HG03060 (cell line): Measurements from ENCODE around the gene ANKS4B.
"Not testable (repeated sequence)": the region's sequence is repeated elsewhere in the genome, so short reads cannot be mapped to it uniquely, and the experiment has no call there.

Source experiments
- ATAC-seq: cut with Tn5 transposase; IDR thresholded peaks from one replicate; pipeline ENCODE4 v1.9.1; 2021; ENCODE audit warnings: low read depth, moderate number of reproducible peaks; ENCODE audit not compliant: unreplicated experiment

The ANKS4B gene, protein sequence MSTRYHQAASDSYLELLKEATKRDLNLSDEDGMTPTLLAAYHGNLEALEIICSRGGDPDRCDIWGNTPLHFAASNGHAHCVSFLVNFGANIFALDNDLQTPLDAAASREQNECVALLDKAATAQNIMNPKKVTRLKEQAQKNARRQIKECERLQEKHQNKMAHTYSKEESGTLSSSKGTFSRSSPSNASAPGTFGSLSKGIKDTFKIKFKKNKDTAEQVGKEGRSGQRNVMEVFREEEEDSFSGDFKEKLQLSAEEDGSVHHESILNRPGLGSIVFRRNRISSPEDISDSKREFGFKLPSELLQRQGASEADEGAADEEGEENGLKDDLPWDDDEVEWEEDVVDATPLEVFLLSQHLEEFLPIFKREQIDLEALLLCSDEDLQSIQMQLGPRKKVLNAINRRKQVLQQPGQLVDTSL

DNA sequence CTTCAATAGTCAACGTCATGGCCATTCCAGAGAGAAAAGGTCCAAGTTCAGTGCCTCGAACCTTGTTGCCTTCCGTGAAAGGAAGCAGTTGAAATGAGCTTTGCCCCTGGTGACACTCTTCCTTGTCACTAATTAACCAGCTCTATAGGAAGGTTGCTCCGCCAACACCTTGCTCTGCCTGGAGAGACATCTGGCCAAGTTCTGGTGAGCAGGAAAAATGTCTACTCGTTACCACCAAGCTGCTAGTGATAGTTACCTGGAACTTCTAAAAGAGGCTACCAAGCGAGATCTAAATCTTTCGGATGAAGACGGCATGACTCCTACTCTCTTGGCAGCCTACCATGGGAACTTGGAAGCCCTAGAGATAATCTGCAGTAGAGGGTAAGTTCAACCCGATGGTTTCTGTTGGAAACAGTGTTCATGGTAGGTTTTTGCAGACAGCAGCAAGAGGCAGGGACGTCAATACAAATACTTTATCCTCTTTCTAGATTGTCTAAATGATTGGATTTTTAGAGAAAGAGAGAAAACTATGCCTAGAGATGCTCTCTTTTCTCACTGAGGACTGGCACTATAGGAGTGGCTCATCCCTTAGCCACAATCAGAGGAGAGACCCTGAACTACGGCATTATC, at the start of gene ANKS4B:
ANKS4B (plus strand) TSS at position 179 of the 630 bp plus-strand sequence; CDS start at position 218, 39 bp downstream.
- no peak for ATAC-seq

DNA sequence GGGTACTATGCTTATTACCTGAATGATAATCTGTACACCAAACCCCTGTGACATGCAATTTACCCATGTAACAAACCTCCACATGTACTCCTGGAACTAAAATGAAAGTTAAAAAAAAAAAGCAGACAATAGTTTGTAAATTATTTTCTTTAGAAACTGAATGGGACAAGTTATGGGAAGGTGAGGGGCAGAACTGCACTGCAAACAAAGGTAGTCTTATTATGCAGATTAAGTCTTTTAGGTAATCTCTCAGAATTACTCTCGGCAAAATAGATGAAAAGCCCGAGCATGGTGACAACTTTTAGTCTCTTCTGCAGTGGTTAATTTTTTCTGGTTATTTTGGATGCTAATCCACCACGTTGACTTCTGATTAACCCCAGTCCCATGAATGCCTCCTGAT, 49.5 kb upstream of the ANKS4B start:
- no peak for ATAC-seq

DNA sequence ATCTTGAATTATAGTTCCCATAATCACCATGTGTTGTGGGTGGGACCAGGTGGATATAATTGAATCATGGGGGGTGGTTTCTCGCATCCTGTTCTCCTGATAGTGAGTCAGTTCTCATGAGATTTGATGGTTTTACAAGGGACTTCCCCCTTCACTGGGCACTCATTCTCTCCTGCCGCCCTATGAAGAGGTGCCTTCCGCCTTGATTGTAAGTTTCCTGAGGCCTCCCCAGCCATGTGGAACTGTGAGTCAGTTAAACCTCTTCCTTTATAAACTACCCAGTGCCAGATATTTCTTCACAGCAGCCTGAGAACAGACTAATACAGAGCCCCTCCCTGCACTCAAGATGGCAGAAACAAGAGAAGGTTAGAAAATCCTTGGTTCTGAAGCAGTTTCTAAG, 48.7 kb upstream of the ANKS4B start:
- ATAC-seq, result no peak

DNA sequence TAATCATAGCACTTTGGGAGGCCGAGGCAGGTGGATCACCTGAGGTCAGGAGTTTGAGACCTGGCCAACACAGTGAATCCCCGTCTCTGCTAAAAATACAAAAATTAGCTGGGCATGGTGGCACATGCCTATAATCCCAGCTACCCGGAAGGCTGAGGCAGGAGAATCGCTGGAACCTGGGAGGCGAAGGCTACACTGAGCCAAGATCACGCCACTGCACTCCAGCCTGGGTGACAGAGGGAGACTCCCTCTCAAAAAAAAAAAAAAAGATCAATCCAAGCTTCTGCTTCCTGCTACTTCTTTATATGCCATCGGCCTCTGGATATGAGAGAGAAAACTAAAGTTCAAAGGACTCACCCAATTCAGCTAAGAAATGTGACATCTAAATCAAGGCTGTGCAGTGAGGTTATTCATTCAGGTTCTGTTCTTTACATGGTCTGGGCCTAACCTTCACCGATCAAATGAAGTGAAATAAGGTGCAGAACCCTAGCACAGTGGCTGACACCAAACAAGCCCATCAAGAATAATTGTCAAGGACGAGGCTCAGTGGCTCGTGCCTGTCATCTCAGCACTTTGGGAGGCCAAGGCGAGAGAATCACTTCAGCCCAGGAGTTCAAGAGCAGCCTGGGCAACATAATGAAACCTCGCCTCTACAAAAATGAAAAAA, 47.7 kb upstream of the ANKS4B start:
- ATAC-seq, result no peak

DNA sequence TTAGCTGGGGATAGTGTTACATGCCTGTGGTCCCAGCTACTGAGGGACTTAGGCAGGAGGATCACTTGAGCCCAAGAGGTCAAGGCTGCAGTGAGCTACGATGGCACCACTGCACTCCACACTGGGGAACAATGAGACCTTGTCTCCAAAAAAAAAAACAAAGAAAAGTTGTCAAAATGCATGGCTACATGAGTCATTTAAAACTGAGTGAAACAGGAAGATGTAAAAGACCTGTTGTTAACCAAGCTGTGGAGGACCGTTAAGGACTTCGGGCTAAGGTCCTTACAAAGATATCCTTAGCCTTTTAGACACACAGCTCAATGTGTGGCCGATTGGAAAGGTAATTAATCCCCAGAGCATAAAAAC, 47.2 kb upstream of the ANKS4B start:
- no peak for ATAC-seq

DNA sequence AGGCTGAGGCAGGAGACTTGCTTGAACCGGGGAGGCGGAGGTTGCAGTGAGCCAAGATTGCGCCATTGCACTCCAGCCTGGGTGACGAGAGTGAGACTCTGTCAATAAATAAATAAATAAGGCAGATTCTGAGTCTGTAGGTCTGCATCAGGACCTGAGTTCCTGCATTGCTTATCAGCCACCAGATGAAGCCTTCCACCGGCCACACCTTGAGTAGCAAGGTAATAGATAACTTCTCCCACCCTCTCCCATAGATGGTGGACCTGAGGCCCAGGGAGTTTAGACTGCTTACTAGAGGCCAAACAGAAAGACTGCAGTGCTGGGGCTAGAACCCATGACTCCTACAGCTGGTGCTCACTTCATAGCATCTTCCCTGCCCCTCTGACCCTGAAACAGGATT, 44.2 kb upstream of the ANKS4B start:
- ATAC-seq, result no peak

DNA sequence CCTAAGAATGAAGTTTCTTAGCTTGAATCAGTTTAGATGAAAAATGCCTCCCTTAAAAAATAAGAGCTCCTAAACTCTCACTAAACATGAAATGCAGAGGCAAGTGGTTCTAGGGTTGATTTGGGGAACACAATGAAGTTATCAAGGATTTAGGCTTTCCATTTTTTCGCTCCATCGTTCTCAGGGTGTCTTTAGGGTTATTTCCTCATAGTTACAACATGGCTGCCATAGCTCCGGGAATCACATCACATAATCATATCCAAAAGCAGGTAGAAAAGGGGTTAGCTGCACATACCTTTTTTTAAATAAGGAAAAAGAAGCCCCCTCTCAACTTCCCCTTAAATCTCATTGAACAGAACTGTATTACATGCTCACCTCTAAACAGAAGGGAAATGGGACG, 43.5 kb upstream of the ANKS4B start:
- ATAC-seq, result no peak

DNA sequence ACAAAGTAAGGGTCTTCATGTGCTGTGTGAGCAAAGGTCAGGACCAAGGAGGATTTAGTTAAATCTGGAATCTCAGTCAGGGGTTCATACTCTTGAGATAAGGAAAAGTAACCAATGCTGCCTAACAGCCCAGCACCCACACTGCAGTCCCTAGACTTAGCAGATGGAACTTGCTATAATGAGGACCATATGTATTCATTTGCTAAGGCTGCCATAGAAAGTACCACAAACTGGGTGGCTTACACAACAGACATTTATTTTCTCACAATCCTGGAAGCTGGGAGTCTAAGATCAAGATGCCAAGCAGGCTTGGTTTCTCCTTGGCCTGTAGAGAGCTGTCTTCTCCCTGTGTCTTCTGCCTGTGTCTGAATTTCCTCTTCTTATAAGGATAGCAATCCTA, 42.9 kb upstream of the ANKS4B start:
- ATAC-seq, result no peak

DNA sequence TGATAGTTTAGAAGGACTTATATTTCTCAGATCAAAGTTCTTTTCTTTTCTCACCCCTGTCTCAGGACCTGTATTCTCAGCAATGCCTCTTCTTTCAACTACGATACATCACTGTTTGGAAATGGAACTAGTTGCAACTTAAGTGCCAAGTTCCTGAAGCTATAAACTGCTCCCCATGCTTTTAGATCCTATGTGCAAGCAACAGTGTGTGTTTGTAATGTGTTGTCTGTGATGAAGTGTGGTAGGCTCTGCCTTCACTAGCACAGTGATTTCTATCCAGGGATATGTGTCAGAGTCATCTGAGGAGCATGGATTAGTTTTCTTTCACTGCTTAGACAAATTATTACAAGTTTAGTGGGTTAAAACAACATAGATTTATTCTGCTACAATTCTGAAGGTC, 40.5 kb upstream of the ANKS4B start:
- no peak for ATAC-seq

DNA sequence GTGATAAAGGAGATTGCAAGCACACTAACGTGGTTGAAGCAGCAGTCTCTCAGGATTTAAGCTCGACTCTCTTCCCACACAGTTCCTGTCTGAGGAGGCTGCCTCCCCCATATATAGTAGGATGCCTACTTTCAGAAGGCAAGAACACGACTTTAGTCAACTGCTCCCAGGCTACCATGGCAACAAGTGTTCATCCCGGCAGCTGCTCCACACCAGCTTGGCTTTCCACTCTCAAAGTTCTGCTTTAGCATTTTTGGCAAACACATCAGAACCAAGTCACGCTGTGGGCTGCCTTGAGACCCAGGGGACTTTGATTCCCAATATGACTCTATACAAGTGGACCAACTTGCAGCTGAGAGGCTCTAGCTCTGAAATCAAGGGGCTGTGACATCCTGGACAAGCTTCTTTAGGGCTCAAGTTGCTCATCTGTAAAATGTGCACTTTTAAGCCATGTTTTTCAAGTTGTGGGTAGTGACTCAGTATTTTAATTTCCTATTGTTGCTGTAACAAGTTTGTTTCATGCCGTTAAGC, 38.7 kb upstream of the ANKS4B start:
- ATAC-seq, result no peak

DNA sequence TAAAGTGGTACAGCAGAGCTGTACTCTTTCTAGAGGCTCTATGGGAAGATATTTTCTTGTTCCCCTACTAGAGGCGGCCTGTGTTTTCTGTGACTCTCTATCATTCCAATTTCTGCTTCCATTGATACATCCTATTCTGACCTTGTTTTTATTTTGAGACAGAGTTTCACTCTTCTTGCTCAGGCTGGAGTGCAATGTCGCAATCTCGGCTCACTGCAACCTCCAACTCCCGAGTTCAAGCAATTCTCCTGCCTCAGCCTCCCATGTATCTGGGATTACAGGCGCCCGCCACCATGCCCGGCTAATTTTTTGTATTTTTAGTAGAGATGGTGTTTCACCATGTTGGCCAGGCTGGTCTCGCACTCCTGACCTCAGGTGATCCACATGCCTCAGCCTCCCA, 38.2 kb upstream of the ANKS4B start:
- ATAC-seq, result not testable (repeated sequence)

DNA sequence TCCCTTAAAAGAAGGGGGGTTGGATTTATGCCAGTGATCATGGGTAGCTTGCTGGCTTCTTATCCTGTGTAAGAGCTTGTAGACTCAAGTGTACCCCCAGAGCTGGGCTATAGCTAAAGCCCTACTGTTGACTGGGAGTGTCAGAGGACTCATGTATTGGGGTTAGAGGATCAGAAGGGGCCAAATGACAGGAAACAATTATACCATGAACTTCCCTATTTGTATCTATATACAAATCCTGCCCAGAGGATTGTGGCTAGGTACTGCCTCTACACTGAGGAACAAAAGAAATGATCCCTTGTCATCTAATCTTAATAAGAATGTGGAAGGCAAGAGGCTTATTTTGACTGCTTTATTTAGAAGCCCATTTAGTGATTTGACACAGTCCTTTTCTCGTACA, 36.4 kb upstream of the ANKS4B start:
- no peak for ATAC-seq

DNA sequence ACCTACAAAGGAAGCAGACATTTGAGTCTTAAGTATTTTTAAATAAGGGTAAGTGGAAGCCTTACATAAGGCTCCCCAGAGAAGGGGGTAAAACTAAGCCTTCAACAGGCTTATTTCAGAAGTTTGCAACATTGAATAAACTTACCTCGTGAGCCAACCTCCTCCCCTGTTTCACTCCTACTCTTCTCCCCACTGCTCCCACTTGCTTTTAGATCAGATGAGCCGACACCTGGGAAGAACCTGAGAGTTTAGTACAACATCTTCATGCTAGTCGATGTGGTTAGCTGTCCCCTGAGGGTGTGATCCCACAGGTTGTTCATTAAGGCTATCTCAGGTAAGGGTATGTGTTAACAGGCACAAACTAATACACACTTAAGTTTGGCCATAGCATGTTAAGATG, 35.9 kb upstream of the ANKS4B start:
- ATAC-seq, result no peak

DNA sequence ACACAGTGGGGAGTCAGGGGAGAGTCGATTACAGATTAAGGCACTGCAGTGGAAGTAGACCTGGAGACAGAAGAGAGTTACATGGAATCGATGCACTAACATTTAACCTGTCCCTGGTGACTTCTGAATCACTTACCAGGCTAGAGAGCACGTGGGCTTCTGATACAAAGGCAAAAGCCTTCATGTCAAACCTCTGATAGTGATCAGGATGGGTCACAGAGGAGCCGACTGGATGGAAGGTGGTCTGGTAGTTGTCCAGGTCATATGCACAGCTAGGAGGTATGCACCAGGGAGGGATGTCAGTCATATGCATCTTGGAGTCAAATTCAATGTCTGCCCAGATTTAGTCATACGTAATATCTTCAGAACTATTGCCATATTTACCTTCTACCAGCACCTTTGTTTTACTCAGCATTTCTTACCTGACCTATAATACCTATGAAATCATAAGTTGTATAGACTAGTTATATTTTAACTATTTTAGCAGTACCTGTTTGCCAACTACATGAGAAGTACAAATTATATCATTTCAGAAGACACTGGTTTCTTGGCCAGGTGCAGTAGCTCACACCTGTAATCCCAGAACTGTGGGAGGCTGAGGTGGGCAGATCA, 33.8 kb upstream of the ANKS4B start:
- no peak for ATAC-seq

DNA sequence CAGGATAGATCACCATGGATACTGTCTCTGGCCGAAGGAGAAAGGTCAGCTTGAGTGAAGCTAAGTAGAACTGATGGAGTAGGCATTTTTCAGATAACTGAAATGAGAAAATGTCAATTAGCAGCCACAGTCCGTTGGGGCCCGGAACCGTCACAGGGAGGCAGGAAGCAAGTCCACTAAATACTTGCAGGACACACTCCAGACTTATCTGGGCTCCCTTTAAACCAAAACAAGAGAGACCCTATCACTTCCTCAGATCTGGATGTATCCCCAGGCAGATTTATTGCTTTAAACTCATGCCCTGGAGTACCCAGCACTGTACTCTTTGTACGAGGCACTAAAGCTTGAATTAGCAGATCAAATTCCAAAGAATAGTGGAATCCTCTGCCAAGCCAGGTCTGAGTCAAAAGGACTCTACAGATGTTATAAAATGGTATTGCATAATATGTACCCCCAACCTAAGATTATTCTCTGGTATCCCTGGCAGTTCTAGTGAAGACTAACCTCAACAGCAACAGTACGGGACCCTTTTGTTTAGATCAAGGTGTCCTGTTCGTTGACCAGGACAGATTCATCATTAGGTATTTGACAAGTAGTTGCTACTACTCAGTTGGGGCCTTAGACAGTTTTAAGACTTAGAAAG, 30.2 kb upstream of the ANKS4B start:
- no peak for ATAC-seq

DNA sequence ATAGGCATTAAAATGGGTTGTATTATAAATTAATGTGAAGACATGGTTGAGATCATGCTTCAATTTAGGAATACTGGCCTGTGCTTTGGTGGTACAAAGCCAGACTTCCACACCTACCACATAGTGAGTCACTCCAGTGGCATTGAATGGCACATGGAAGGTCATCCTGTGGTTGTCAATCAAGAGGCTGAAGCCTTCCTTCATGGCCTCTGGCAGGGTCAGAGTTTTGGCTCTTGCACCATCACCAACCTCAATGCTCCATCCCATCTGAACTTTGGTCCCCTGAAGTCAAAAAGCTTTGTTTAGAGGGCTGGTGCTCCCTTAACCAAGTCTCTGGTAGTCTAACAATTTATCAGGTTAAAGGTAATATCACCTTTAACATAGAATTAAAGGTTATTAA, 28.2 kb upstream of the ANKS4B start:
- ATAC-seq, result no peak

DNA sequence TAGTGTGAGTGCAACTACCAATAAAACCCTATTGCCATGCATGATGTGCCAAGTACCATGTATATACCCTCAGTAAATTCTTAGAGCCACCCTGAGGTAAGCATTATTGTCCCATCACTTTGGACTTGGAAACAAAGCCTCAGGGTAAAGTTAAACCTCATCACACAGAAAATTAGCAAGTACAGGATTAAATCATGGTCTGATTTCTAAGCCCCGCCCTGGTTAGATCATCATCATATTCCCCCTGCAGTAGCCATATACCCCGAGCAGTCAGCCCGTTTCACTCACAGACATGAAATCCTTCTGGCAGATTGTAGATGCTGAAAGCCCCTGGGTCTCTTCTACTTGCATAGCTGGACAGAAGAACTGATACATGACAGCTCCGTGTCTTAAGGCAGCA, 26.9 kb upstream of the ANKS4B start:
- no peak for ATAC-seq

DNA sequence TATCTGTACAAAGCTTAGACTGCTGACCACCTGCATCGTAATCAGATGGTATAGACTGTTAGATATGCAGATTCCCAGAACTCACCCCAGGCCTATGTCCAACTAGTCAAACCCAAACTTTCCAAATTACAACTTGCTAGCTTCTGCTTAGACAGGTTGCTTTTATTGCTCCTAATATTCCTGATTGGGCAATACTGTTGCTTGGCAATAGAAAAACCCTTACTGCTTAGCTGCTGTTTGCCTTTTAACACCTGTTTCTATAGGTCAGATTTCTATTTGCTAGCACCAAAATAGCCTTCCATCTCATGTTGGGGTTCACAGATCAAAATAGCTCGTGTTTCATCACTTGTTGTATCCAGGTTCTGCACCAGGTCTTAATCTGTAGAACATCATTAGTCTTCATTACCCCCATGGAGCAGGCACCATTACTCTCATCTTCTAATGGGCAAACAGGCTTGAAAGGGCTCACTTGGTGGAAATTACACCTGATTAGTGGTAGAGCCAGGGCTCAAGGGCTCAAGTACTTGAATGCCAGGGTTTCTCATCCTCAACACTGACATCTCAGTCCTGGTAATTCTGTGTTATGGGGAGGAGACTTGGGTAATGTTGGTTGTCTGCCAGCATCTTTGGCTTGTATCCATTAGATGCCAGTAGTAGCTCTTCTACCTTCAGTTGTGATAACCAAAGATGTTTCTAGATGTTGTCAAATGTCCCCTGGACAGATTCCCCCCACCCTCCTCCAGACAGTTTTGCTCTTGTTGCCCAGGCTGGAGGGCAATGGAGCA, 24.9 kb upstream of the ANKS4B start:
- no peak for ATAC-seq

DNA sequence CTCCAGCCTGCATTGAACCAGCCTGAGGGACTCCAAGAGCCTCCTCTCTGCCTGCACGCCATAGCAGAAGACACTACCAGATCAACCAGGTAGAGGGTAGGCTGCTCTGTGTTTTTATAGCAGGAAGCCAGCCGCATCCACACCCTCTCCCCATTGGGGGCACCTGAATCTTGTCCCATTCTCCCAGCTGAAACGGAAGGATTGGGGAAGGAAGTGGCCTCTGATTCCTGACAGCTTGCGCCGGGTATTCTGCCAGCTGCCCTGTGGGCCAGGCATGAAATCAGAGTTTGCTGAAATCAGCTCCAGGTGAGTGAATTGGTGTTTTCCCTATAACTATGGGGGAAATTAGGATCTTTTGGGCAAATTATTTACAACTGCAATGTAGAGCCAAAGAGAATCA, 22.0 kb upstream of the ANKS4B start, which contains the start of gene ZP2:
ZP2 (minus strand) TSS at position 89 of the 400 bp plus-strand sequence; CDS start at position 62, 27 bp downstream.
- ATAC-seq, result no peak

DNA sequence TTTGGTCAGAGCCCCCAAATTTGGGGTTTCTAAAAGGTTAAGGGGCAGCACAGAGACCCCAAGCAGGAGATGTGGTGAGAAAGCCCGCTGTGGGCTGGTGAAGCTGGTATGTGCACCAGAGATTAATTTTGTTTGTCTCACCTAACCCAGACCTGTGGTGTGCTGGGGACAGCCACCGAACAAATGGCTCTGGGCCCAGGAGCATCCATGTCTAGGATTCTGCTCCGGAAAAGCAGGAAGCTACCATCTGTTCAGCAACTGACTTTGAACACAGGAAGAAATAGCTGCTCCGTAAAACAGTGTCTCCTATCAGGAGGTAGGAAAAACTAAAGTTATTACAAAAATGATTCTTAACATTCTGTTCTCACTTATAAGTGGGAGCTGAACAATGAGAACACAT, 19.4 kb upstream of the ANKS4B start:
- no peak for ATAC-seq
